Heart right ventricle (tissue), 16 donors: ENCODE data around the gene EPHB6. TPM values are rescaled to one million over a fixed set of nuclear protein-coding genes. Genes with fewer than 3 reads are reported as not detected.

Experiments used
- ATAC-seq, 8 donors: fragments of 200-7000 bp; cut with Tn5 transposase; one replicate each; pipeline ENCODE4 v1.9.1; 2020; ENCODE audit warnings: mild to moderate bottlenecking in 8 of 8, moderate library complexity in 8 of 8, moderate number of reproducible peaks in 1 of 8
- DNase-seq, 2 donors: peaks; one replicate each; pipeline ENCODE4 v3.0.0-alpha.2; 2020
- H3K27ac ChIP-seq, 10 donors: fragments of 200-600 bp; sonication (generic) in 2 of 10; one replicate each; pipeline versions ENCODE4 v1.5.0 to v1.8.0; 2020 to 2022; ENCODE audit warnings: mild to moderate bottlenecking in 3 of 10
- H3K27me3 ChIP-seq, 7 donors: fragments of 200-600 bp; one replicate each; pipeline ENCODE4 v1.8.0; 2021 to 2022; ENCODE audit warnings: mild to moderate bottlenecking in 2 of 7
- H3K36me3 ChIP-seq, 9 donors: fragments of 200-600 bp; sonication (generic) in 1 of 9; one replicate each; pipeline versions ENCODE4 v1.5.0 to v1.8.0; 2020 to 2022; ENCODE audit warnings: mild to moderate bottlenecking in 2 of 9
- H3K4me1 ChIP-seq, 9 donors: fragments of 200-600 bp; sonication (generic) in 1 of 9; one replicate each; pipeline versions ENCODE4 v1.5.0 to v1.8.0; 2020 to 2022; ENCODE audit warnings: mild to moderate bottlenecking in 4 of 9
- H3K4me3 ChIP-seq, 10 donors: fragments of 200-600 bp; sonication (generic) in 2 of 10; one replicate each; pipeline versions ENCODE4 v1.5.0 to v1.8.0; 2020 to 2022; ENCODE audit warnings: mild to moderate bottlenecking in 7 of 10, moderate library complexity in 2 of 10
- H3K9me3 ChIP-seq, 11 donors: fragments of 200-600 bp in 10 of 11; sonication (generic) in 2 of 11; one replicate each; pipeline versions ENCODE4 v1.5.0 to v1.8.0; 2013 to 2022; ENCODE audit warnings: mild to moderate bottlenecking in 2 of 11, control low read depth in 1 of 11, moderate library complexity in 1 of 11
- CTCF ChIP-seq, 9 donors: fragments of 200-600 bp; sonication (generic) in 2 of 9; IDR thresholded peaks; one replicate each; pipeline versions ENCODE4 v1.5.0 to v1.8.0; 2021 to 2022; ENCODE audit warnings: antibody characterized with exemption in 9 of 9, mild to moderate bottlenecking in 5 of 9, moderate library complexity in 1 of 9
- WGBS, 2 donors: extraction: QIAGEN DNeasy Blood & Tissue Kit; methylation state at CpG; one replicate each; pipeline ENCODE4 v1.1.7; 2013; ENCODE audit warnings: inconsistent platforms in 1 of 2; 5-methylcytosine and 5-hydroxymethylcytosine counted together
- intact Hi-C, 10 donors: fragments of 100-400 bp; cut with DNase I; formaldehyde crosslinking; loops; one replicate each; pipeline versions ENCODE4 v1.11.1 to v1.14.2; 2022
- polyA plus RNA-seq, 2 donors: library from polyadenylated mRNA; stranded (reverse); fragments of 200-250 nt; gene quantifications; one replicate each; pipeline ENCODE4 v1.2.3, GENCODE V29; 2013
- total RNA-seq, 10 donors: library from RNA; stranded (reverse); fragmentation: NEBNext Ultra II Directional in 3 of 10; extraction: Animal tissue kit (Norgen Biotek cat#: 25700) in 3 of 10; gene quantifications; one replicate each; pipeline versions ENCODE4 v1.2.1 to v1.2.4, GENCODE V29; 2021 to 2023
- donor health status: Arrhythmogenic right ventricular cardiomyopathy.
- donor health status: ischemic (EF 13 %, LVEDD 7.1; RV severe dilation, severe dysfunction).
- donor health status: healthy with polysubstance abuse.
- donor health status: DM: no; HTN: yes; CAD: no.
- donor health status: DM: no; HTN: no; CAD: no.
- donor health status: ischemic (EF 25% LVEDD 6.9; RV normal size, moderate dysfunction).
- donor health status: ischemic (EF 25% LVEDD 5.7; RV mildly dilated, moderate dysfunction).
- donor health status: healthy.
- donor health status: DM: yes; HTN: yes; CAD: no.
- donor health status: Ischemic cardiomyopathy.
- donor health status: ischemic (EF 35%, LVEDD 5.7; RV mildly dilated, moderate dysfunction).
- donor health status: nonischemic (EF 11% LVEDD 7.7; RV severe dilation, severe dysfunction).
- donor health status: DM: yes; HTN: yes; CAD: no.
- donor health status: PGD.
- donor health status: ischemic (EF 29% LVEDD 5.4; RV normal size, mild dysfunction).
- donor health status: nonischemic (EF 23%, LVEDD 6.1; RV moderate dilation, normal function).

Gene EPHB6
- total and polyA plus RNA-seq, 12 donors = 0.55 to 14.9 (median 2.6) TPM

- H3K4me1 ChIP-seq = no peaks in the 10 kb centered on the region
- H3K27me3 ChIP-seq = peaks cover 0 to 18% (median 5%) of the 10 kb centered on the region in 7 donors
- no peak overlapping the region for H3K4me3 ChIP-seq
- H3K27ac ChIP-seq = no peak overlapping the region
- 41 to 48% methylated on average over 6 of the region's 6 CpGs for WGBS, 2 donors
- no peaks in the 10 kb centered on the region for H3K9me3 ChIP-seq
- DNase-seq (no peak), ATAC-seq (no peak)
- intact Hi-C loops = loop anchor here in 1 of 10 donors (10.0 kb wide), 1 partner anchor 61 kb away; no protein-coding TSS in a partner anchor
- no peaks in the 10 kb centered on the region for H3K36me3 ChIP-seq
- no peak for TF ChIP-seq CTCF (IDR thresholded peaks at IDR 0.05)
Observed at GRCh38 chr7:142833174-142834048, 21.5 kb upstream of the EPHB6 start.

GRCh38 chr7:142835487-142835886 is 19.4 kb upstream of the EPHB6 start:
- H3K27me3 ChIP-seq = peaks cover 0 to 11% (median 0%) of the 10 kb centered on the region in 7 donors
- DNase-seq = no peak
- ATAC-seq = no peak
- TF ChIP-seq CTCF (IDR thresholded peaks at IDR 0.05) = no peak
- intact Hi-C loops = loop anchor here in 1 of 10 donors (10.0 kb wide), 1 partner anchor 59 kb away; no protein-coding TSS in a partner anchor
- H3K4me3 ChIP-seq = no peak overlapping the region
- 19 to 24% methylated on average over 3 of the region's 3 CpGs for WGBS, 2 donors
- H3K36me3 ChIP-seq = no peaks in the 10 kb centered on the region
- no peaks in the 10 kb centered on the region for H3K9me3 ChIP-seq
- no peak overlapping the region for H3K27ac ChIP-seq
- H3K4me1 ChIP-seq = no peaks in the 10 kb centered on the region

GRCh38 chr7:142836426-142836825 is 18.4 kb upstream of the EPHB6 start:
- intact Hi-C loops = loop anchor here in 1 of 10 donors (10.0 kb wide), 1 partner anchor 58 kb away; no protein-coding TSS in a partner anchor
- Histone ChIP-seq H3K4me3 (no peak overlapping the region), H3K27me3 (peaks cover 0 to 11% (median 0%) of the 10 kb centered on the region in 7 donors), H3K4me1 (no peaks in the 10 kb centered on the region), H3K27ac (no peak overlapping the region), H3K36me3 (no peaks in the 10 kb centered on the region), H3K9me3 (no peaks in the 10 kb centered on the region)
- TF ChIP-seq CTCF (IDR thresholded peaks at IDR 0.05) = no peak
- DNase-seq = no peak
- WGBS, 2 donors = 81 to 85% methylated on average over 3 of the region's 3 CpGs
- no peak for ATAC-seq

GRCh38 chr7:142838461-142839213 is 16.2 kb upstream of the EPHB6 start:
- H3K36me3 ChIP-seq = no peaks in the 10 kb centered on the region
- DNase-seq (no peak), ATAC-seq (no peak)
- H3K4me1 ChIP-seq = no peaks in the 10 kb centered on the region
- H3K27ac ChIP-seq = no peak overlapping the region
- TF ChIP-seq CTCF (IDR thresholded peaks at IDR 0.05) = no peak
- H3K9me3 ChIP-seq = no peaks in the 10 kb centered on the region
- H3K4me3 ChIP-seq = no peak overlapping the region
- 65% methylated on average over 4 of the region's 4 CpGs for WGBS, 2 donors
- intact Hi-C loops = loop anchor here in 1 of 10 donors (10.0 kb wide), 1 partner anchor 56 kb away; no protein-coding TSS in a partner anchor
- H3K27me3 ChIP-seq = peaks cover 0 to 11% (median 0%) of the 10 kb centered on the region in 7 donors
